GM12801 (cell line): ENCODE data around the gene ZMYND11.

Source experiments
- TF ChIP-seq, protein P1 (sequence below): IDR thresholded peaks from one replicate; pipeline ENCODE4 v1.5.1; 2011; ENCODE audit warnings: control low read depth; ENCODE audit not compliant: insufficient read length; ENCODE audit errors: extremely low read depth

ZMYND11 gene

DNA sequence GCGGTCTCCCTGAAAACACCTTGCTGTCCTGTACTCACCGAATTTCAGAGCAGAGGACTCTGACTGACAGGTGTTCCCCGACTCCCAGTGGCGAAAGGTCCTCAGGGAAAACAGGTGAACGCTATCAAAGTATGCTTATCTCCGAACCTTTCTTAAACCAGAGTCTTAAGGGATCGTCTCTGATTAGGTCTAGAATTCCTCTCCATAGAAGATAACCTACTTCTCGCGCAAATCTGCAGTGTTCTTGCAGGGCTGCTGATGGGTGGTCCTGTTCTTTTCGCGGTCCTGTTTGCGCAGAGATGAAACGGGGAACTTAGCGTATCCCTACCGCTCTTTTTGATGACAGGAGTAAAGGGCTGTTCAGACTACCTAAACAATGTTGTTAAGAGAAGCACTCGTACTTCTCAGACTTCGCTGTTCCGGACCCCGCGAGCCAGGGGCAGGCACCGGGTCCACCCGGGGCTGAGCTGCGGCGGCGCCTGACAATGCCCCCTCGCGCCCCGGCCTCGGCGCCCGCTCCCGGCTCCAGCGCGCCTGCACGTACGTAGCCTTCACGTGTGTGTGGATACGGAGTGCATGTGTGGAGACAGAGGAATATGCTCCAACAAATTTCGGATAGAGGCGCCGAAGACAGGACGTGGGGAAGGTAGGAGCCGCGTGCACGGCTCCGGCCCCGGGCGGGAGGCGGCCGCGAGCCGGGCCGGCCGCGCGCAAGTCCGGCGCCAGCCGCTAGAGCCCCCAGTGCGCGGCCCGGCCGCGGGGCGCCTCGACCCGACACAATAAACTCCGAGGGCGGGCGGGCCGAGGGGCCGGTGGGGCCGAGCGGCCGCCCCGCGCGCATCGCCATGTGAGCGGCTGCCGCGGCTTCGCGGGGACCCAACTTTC is 766 bp upstream of the ZMYND11 start:
- TF ChIP-seq, protein P1, sequence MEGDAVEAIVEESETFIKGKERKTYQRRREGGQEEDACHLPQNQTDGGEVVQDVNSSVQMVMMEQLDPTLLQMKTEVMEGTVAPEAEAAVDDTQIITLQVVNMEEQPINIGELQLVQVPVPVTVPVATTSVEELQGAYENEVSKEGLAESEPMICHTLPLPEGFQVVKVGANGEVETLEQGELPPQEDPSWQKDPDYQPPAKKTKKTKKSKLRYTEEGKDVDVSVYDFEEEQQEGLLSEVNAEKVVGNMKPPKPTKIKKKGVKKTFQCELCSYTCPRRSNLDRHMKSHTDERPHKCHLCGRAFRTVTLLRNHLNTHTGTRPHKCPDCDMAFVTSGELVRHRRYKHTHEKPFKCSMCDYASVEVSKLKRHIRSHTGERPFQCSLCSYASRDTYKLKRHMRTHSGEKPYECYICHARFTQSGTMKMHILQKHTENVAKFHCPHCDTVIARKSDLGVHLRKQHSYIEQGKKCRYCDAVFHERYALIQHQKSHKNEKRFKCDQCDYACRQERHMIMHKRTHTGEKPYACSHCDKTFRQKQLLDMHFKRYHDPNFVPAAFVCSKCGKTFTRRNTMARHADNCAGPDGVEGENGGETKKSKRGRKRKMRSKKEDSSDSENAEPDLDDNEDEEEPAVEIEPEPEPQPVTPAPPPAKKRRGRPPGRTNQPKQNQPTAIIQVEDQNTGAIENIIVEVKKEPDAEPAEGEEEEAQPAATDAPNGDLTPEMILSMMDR: no peak

DNA sequence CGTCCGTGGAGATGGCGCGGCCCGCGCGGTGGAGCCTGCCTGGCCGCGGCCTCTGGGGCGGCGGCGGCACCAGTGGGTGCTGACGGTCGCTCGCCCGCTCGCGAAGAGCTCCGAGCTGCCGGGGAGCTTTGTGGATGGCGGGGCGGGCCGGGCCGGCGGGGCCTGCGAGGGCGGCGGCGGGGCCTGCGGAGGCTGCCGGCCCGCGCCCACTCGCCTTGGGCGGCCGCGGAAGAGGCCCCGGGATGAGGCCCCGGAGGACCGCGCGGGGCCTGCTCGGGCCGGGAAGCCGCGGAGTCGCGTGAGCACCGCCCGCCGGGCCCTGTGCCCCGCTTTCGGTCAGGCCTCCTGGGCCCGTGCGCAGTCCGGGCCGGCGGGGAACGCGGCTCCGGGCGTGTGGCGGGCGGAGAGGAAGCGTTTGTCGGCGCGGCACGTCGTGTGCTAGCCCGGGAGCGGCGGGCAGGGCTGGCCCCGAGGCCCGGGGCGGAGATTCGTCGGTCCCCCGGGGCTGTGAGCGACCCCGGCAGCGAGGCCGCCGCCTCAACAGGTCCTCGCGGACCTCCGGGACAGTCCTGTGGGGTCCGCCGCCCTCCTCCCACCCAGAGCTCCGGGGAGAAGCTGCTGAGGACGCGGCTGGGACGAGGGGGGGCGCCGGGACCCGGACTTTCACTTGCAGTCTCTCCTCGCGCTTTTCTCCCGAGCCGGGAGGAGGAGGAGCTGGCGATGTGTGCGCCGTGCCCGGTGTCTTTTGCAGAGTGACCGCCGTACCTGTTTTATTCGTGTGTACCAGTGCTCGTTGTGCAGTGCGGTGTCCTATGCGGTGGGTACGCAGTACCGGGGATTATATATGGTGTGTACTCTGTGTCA is 578 bp downstream of the ZMYND11 start:
- TF ChIP-seq, protein P1: no peak

DNA sequence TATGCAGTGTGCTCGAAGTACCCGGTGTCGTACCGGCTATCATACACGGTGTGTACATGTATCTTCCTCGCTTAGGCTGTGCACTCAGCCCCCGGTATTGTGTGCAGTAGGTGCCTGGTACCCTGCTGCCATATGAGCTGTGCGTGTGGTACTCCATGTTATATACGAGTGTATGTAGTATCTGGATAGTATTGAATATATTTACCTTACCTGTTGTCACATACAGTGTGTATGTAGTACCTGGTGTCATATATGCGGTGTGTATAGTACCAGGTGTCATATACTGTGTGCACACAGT is 1.2 kb downstream of the ZMYND11 start:
- TF ChIP-seq, protein P1: no peak

DNA sequence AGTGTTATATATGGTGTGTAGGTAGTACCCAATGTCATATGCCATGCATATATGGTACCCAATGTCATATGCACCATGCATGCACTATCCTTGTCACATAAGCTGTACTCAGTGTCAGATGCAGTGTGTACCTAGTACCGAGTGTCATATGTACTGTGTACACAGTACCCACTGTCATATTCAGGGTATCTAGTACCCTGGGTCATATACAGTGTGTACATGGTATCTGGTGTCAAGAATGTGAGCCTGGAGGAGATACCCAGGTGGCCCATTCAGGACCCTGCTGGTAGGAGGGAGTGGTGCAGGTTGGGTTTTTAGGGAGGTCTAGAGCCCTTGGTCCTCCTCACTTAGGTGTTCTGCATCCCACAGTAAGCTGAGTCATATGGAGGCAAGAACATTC is 1.8 kb downstream of the ZMYND11 start:
- TF ChIP-seq, protein P1: no peak

DNA sequence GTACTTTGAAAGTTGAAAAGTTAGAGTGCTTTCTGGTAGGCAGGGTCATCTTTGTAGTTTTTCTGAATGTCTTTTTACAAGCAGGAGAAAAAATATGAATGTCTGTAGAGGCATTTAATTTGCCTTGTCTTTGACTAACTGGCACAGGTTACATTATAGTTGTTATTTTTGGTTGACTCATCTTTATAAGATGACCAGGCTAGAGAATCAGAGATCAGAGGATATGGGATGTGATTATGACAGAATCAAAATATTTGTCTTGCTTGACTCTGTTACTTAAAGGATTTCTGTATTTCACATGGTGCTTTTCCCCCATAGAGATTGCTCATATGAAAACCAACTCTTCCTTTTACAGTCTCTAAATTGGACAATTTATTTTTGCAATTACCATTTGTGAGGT is 2.4 kb downstream of the ZMYND11 start:
- TF ChIP-seq, protein P1: no peak

DNA sequence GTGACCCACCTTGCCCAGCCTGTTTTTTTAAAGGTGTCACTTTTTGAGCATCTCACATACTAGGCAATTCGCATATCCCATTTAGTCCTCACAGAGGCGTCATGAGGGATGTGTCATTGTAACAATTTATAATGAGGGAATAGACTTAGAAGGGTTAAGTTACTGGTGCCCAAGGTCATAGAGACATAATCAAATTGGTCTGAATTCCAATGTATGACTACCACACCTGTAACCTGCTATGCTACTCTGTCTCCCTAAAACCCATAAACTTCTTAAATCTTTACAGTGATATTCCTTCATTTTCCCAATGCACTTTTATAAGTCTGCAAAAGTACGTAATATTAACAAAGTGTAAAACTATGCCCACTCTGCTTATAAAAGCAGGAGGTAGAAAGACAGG is 7.1 kb downstream of the ZMYND11 start:
- TF ChIP-seq, protein P1: no peak

DNA sequence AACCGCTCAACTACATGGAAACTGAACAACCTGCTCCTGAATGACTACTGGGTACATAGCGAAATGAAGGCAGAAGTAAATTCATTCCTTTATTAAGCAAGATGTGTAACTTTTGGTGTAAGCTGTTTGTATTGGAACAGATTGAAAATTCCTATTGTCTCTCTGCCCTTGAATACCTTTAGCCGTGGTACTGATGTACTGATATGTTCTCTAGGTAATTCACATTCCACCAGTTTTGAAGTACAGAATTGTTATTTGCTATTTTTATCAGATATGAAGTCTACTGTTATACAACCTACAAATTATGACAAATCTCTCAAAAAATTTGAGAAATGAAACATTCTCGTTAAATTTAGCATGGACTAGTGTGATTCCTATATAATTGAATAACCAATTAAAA is 17.7 kb downstream of the ZMYND11 start:
- TF ChIP-seq, protein P1: no peak
